NAMALWA (cell line): Measurements from ENCODE around the gene PRKAR1B.

Experiments
- DNase-seq: peaks from one replicate; pipeline ENCODE4 v3.0.0-alpha.2; 2015; ENCODE audit warnings: low spot score

The PRKAR1B gene

GRCh38 chr7:721619-722248, 5.3 kb downstream of the PRKAR1B start:
- no peak for DNase-seq

- no peak for DNase-seq
Measured at GRCh38 chr7:716636-717035, 10.4 kb downstream of the PRKAR1B start.

- no peak for DNase-seq
Measured at GRCh38 chr7:716222-716621, 10.9 kb downstream of the PRKAR1B start.

- DNase-seq: no peak
Measured at GRCh38 chr7:714251-714671, 12.8 kb downstream of the PRKAR1B start.

- no peak for DNase-seq
Measured at GRCh38 chr7:713488-714230, 13.4 kb downstream of the PRKAR1B start.

- no peak for DNase-seq
Measured at GRCh38 chr7:713139-713457, 14.0 kb downstream of the PRKAR1B start.

GRCh38 chr7:712381-713138, 14.5 kb downstream of the PRKAR1B start:
- DNase-seq: no peak

GRCh38 chr7:711922-712380, 15.1 kb downstream of the PRKAR1B start:
- no peak for DNase-seq

- no peak for DNase-seq
Measured at GRCh38 chr7:711093-711921, 15.8 kb downstream of the PRKAR1B start.

- DNase-seq: no peak
Measured at GRCh38 chr7:710161-710560, 16.9 kb downstream of the PRKAR1B start.

GRCh38 chr7:707296-708000, 19.6 kb downstream of the PRKAR1B start:
- DNase-seq: no peak

- no peak for DNase-seq
Measured at GRCh38 chr7:706721-707120, 20.4 kb downstream of the PRKAR1B start.

- no peak for DNase-seq
Measured at GRCh38 chr7:703049-703448, 24.0 kb downstream of the PRKAR1B start.

GRCh38 chr7:701086-701671, 25.9 kb downstream of the PRKAR1B start:
- DNase-seq: no peak

- DNase-seq: no peak
Measured at GRCh38 chr7:699476-700170, 27.5 kb downstream of the PRKAR1B start.

GRCh38 chr7:698515-699475, 28.3 kb downstream of the PRKAR1B start:
- DNase-seq: no peak

- DNase-seq: no peak
Measured at GRCh38 chr7:696812-697551, 30.1 kb downstream of the PRKAR1B start.

GRCh38 chr7:696426-696811, 30.7 kb downstream of the PRKAR1B start:
- no peak for DNase-seq

GRCh38 chr7:693280-693679, 33.8 kb downstream of the PRKAR1B start:
- DNase-seq: no peak
